Measurements from ENCODE around the gene GMPPB.
"Not testable (repeated sequence)": the region's sequence is repeated elsewhere in the genome, so short reads cannot be mapped to it uniquely, and the experiment has no call there.

The GMPPB gene

GRCh38 chr3:49723628-49724551 is at the start of gene GMPPB:
TSS of gene GMPPB (minus strand) at chr3:49723951. CDS start at chr3:49723726, 225 bp downstream.
- DNase-seq, result peak; percentile 90 to 95

- DNase-seq, result no peak
These were observed 49.0 kb upstream of the GMPPB start for GRCh38 chr3:49772703-49773102.

- no peak for DNase-seq
These were observed 47.7 kb upstream of the GMPPB start for GRCh38 chr3:49771340-49771938.

GRCh38 chr3:49769926-49770325 is 46.2 kb upstream of the GMPPB start:
- no peak for DNase-seq

GRCh38 chr3:49769286-49769915 is 45.6 kb upstream of the GMPPB start:
- DNase-seq, result no peak

- no peak for DNase-seq
These were observed 40.2 kb upstream of the GMPPB start for GRCh38 chr3:49763981-49764380.

GRCh38 chr3:49761661-49762060 is 37.9 kb upstream of the GMPPB start:
- DNase-seq, result no peak

GRCh38 chr3:49759226-49759625 is 35.5 kb upstream of the GMPPB start:
- DNase-seq, result no peak

GRCh38 chr3:49757197-49757596 is 33.4 kb upstream of the GMPPB start:
- DNase-seq, result no peak

- DNase-seq, result no peak
These were observed 32.3 kb upstream of the GMPPB start for GRCh38 chr3:49756036-49756435.

- no peak for DNase-seq
These were observed 30.8 kb upstream of the GMPPB start for GRCh38 chr3:49754536-49754935.

- DNase-seq, result no peak
These were observed 27.8 kb upstream of the GMPPB start for GRCh38 chr3:49751501-49751900.

- no peak for DNase-seq
These were observed 26.3 kb upstream of the GMPPB start for GRCh38 chr3:49750056-49750455.

- DNase-seq, result not testable (repeated sequence)
These were observed 25.1 kb upstream of the GMPPB start for GRCh38 chr3:49748874-49749273.

- DNase-seq, result no peak
These were observed 24.2 kb upstream of the GMPPB start for GRCh38 chr3:49747792-49748480.

- no peak for DNase-seq
These were observed 22.2 kb upstream of the GMPPB start for GRCh38 chr3:49745986-49746385.

- no peak for DNase-seq
These were observed 16.7 kb upstream of the GMPPB start for GRCh38 chr3:49740427-49740826.

GRCh38 chr3:49738067-49738713 is 14.4 kb upstream of the GMPPB start:
- no peak for DNase-seq

GRCh38 chr3:49734752-49735151 is 11.0 kb upstream of the GMPPB start:
- DNase-seq, result no peak

- DNase-seq, result no peak
These were observed 9.8 kb upstream of the GMPPB start for GRCh38 chr3:49733551-49733950.

GRCh38 chr3:49732597-49732996 is 8.8 kb upstream of the GMPPB start:
- no peak for DNase-seq

GRCh38 chr3:49729966-49730609 is 6.3 kb upstream of the GMPPB start:
- DNase-seq, result no peak

All from hippocampal formation (tissue), 2 donors.